NCI-H2107 treated with DMSO at 0.1 percent for 48 hours (cell line): ENCODE measurements around the gene SRPRB.

ENCODE experiments used
- DNase-seq: peaks from one replicate; lab custom pipeline; 2025; ENCODE audit not compliant: unreplicated experiment; lab: John Stamatoyannopoulos, UW

Gene SRPRB

DNA sequence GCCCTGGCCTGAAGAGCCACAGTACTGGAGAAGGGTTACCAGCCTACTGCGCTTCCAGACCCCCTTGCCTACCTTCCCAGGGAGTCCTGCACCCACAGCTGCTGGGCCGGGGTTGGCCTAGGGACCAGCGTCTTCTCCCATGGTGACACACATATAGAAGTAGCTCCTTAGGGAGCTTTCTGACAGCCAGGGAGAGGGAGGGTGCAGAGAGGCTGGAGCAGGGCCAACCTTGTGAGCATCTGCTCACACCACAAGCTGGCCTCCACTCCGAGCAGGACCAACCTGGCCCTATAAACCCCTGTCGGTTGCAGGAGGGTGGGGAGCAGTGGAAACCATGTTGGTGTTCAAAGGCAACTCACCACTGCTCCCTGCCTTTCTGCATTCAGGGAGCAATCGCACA is 35.2 kb downstream of the SRPRB start:
- no peak for DNase-seq

DNA sequence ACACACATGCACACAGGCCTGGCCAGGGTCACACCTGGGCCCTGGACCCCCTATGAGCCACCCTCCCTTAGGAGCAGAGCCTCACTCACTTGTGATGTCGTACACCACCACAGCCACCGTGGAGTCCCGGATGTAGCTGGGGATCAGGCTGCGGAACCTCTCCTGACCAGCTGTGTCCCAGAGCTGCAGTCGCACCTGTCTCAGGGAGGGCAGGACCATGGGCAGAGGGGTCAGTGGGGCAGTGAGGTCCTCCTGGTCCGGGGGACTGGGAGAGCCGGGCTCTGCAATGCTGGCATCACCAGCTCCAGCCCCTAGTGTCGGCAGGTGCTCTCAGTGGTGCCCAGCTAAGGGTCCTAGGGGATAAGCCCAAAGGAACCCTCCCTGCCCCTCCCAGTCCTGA is 35.6 kb downstream of the SRPRB start:
- no peak for DNase-seq

DNA sequence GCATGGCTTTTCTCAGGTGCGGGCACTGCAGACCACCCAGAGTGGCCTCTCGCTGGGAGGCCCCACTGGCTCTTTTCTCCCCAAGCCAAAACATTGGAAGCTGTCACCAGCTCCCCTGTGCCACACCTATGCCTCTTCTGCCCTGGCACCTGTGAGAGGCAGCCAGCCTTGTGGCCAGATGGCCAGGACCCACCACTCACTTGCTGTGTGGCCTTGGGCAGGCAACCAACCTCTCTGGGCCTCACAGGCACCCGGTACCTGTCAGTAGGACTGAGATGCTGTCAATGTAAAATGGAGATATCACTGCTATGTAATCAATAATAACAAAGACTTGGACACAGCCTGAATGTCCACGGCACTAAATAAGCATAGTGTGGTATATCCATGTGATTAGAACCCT is 36.5 kb downstream of the SRPRB start:
- DNase-seq: no peak

DNA sequence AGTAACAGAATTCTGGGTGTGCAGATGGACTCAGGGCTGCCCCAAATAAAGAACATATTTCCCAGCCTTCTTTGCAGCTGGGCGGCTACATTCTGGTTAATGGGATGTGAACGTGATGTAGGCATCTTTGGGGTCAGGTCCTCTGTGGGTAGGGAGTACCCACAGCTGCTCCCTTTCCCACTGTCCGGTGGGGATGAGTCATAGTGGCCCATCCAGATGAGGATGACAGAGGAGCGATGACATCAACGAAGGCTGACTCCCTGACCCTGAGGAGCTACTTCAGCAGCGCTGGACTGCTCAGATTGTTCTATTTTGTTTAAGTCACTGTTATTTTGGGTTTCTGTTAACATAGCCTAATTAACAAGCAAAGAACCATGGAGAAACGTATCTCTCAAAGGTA is 38.0 kb downstream of the SRPRB start:
- DNase-seq: no peak

DNA sequence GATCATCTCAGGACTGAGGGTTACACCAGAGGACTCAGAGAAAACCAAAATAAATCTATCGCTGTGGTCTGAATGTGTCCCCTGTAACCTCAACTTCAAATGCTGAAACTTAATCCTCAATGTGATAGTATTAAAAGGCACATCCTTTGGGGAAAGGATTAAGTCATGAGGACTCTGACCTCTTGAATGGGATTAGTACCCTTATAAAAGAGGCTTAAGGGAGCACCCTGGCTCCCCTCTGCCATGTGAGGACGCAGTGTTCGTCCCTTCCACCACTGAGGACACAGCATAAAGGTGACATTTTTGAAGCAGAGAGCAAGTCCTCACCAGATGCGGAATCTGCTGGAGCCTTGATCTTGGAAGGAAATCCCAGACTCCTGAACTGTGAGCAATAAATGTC is 39.5 kb downstream of the SRPRB start:
- no peak for DNase-seq

DNA sequence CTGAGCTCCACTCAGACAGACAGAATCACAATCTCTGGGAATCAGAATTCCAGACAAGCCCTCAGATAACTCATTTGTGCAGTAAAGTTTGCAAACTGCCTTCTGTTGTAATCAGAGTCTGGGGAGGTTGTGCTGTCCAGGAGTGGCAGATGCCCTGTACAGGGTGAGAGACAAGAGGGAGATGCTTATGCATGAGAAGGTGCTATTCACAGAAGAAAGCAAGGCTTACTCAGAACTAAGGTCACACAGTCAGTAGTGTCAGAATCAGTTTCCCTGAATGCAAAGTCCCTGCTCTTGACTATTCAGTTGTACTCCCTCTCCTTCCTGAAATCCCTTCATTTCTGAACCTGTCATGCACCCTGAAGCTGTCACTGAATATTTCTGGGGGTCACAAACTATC is 43.7 kb downstream of the SRPRB start:
- DNase-seq: no peak

DNA sequence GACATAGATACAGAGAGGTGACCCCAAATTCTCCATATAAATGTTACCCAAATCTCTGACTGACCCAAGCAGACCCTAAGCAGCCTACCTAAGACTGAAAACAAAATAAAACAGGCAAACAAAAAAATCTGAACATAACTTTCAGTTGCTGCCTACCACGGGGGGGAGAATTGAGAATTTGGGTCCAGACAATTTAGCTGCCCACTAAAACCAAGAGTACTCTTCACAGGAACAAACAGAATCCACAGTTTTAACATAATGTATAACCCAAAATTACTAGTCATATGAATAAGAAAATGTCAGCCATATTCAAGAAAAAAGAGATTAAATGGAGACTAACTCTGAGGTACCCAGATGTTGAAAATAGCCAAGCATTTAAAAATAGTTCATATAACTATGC is 44.4 kb downstream of the SRPRB start:
- DNase-seq: no peak

DNA sequence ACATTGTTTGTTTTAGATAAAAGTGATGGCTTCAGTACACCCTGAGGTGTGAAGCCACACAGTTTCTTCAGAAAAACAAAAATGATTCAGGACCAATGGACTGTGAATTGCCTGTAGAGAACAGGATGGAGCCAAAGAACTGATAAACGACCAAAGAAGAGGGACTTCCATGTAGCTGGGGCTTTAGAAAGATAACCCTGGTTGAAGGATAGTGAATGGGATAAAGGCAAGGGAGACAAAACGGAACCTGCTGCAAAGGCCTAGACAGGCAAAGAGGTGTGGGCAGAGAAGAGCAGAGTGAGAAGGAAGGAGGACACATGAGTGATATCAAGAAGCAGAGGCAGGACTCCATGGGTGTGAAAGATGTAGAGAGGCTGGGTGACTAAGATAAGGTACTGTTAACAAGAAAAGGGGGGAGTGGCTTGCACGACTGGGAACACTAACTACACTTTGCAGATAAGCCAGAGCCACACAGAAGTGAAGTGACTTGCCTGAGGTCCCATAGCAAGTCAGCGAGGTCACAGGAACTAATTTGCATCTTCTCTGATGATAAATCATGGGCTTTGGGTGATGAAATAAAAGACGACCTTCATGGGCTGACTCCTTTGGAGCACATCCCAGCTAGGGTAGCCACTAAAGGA is 45.8 kb downstream of the SRPRB start:
- DNase-seq: no peak

DNA sequence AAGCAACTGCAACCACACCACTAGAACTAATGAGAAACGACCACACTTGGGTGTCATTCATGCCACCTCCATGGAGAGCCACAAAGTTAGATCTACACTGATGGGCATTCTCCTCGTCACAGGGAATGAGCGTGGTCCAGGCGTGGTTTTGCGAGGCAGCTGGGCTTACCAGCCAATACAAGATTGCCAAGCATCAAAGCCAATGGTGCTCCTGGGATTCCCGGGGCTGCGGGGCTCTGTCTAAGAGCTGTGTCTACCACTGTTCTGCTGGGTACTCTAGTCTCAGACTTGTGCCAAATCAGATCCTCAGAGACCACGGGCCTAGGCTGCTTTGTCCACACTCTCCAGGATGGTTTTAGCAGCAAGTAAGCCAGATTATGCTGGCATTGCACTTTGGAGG is 46.3 kb downstream of the SRPRB start:
- DNase-seq: no peak

DNA sequence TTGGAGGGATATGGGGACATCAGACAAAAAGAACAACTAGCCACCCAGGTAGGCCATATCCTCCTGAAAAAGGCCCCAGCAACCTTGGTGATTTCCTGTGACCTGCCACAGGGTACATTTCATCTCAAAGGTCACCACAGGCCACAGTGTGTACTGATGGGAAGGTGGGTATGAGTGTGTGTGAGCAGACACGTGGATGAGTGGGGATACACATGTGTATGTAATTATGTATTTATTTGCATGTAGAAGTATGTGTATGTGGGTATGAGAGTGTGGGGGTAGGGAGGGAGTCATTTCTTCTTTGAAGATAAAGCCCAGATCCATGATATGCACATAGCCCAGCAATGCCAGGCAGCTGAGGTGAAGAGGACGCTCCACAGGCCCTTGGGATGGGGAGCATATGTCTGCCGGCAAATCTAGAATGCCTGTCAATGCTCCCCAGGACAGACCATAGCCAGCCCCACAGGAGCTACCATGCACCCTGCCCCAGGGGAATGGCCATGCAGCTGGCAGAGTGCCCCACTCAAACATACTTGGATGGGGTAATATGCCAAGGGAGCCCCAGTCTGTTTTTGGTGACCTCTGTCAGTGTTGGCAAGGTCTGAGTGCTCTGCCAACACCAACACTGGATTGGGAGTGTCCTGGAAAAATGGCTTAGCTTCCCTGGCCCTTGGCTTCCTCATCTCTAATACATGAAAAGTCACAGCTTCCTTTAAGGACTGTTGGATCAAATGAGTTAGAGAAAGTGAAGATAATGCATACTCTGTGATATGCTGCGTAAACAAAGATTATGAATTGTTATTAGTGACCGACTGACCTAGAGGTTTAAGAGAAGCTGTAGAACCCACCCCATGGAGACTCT is 47.7 kb downstream of the SRPRB start:
- DNase-seq: no peak

DNA sequence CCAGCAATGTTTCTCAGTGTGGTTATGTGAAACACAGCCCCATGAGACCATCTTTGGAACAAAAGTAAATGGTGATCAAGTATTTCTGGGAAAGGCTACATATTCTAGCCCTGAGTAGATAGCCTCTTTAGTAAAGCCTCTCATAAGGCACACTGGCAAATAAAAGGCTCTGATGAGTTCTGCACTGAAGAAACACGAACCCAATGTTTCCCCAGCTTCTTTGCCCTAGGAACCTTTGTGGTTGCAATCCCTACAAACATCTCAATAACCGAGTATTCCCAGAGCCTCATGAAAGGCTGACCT is 48.3 kb downstream of the SRPRB start:
- DNase-seq: no peak

DNA sequence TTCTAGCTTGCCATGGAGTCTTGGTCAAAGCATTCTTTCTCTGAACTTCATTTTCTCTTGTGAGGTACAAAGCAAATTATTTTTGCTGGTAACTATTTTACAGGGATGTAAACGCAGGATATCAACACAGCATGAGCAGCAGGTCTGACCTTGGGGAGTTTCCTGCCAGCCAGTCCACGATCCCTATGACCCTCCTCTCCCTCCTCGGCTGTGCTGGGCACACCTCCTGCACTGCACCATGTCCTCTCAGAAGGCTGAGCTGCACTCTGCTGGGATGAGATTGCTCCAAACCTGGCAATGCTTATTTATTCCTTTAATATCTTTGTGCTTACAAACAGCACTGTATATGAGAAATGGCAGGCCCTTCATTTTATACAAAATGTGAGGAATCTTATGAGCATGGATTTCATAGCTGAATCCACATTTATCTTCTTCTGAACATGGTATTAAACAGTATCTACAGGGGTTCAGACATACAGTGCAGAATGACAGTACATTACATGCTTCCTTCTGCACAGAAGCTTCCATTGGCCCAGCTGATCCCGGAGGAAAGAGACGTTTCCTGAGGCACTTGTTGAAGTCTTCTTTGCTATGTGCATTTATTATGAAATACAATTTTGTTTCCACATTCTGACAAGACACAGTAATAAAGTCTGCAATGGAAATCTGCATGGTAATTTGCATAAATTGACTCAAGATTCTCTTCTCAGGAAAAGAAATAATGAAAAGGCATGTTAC is 48.8 kb downstream of the SRPRB start:
- DNase-seq: no peak

DNA sequence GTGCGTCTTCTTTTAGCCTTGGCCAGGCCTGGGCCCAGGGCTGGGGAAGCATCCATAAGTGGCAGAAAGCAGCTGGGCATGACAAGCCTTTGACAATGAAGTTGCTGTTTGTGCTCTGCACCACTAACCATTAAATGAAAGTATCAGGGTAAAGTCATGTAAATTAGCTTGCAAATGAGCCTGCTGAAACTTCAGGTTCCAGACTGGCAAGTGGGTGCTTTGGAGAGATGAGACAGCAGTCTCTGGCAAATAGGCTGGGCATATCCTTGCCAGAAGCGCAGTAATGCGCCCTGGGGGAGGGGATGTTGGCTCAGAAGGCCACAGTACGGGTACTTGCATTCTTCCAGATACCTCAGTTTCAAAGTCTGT is 49.4 kb downstream of the SRPRB start:
- DNase-seq: no peak

DNA sequence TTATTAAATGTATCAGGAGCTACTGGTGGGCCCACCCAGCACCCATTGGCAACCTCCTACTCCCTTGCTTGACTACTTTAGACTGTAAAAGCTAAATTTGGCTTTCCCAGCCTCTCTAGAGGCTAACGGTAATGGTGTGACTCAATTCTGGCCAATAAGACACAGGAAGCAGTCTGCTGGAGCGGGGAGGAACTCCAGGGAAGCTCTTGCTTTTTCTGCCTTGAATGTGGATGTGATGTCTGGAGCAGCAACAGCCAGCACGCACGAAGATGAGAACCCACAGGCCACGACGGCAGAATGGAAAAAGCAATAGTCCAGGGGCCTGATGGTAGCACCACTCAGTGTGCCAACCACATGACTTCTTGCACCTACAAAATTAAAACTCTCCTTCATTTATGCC is 50.2 kb downstream of the SRPRB start:
- no peak for DNase-seq

DNA sequence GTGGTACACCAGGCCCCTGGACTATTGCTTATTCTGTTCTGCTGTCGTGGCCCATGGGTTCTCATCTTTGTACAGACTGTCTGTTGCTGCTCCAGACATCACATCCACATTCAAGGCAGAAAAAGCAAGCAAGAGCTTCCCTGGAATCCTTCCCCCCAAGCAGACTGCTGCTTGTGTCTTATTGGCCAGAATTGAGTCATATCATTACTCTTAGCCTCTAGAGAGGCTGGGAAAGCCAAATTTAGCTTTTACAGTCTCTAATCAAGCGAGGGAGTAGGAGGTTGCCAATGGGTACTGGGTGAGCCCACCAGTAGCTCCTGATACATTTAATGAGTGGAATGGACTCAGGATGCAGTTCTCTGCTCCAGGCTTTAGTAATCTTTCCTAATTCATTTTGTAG is 50.7 kb downstream of the SRPRB start:
- DNase-seq: no peak

DNA sequence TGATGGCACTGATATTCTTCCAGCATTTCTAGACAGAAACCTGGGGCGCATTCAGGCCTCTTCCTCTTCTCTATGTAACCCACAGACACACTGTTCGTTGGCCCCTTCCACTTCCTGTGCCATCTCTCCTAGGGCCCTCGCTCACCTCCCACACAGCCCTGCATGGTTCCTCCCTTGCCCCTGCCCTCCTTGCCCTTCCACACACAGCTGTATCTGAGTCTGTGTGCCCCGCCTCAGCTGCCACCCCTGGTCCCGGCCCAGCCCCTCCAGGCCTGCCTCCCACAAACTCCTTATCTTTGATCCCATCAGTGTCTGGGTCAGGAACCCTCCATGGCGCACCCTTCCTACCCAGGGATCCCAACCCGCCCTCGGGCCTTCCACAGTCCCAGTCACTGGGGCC is 52.2 kb downstream of the SRPRB start:
- DNase-seq: no peak

DNA sequence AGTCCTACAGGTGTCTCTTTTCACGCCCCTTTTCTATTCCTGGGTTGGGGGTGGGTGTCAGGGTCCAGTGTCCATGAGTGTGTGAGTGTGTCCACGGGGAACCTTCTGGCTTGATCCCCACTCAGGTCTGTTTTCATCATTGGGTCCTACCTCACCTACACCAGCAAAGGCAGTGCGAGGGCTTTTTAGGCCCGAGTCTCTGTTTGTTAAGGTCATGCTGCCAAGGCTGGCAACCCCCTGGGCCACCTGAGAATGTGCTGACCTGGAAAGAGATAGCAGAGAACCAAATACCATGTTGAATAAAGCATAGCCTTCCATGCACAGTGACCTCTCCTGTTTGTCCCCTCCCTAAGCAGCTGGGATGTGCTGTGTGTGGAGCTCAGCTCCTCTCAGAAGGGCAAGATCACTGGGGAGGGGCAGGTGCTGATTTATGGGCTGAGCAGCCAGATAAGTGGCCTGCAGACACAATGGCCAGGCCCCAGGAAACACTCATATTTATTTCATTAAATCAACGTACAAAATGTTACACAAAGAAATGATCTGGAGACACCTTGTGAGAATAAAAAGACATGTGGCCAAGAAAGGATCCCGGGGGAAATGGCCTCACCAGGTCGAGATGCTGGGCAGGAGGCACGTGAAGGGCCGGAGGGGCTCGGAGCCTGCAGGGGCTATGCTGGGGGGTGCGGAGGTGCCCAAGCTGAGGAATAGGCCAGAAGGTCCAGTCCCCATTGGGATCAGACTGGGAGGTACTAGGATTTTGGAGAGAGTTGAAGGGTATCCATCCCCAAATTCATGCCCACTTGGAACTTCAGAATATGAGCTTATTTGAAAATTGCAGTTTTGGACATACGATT is 54.0 kb downstream of the SRPRB start:
- DNase-seq: no peak

DNA sequence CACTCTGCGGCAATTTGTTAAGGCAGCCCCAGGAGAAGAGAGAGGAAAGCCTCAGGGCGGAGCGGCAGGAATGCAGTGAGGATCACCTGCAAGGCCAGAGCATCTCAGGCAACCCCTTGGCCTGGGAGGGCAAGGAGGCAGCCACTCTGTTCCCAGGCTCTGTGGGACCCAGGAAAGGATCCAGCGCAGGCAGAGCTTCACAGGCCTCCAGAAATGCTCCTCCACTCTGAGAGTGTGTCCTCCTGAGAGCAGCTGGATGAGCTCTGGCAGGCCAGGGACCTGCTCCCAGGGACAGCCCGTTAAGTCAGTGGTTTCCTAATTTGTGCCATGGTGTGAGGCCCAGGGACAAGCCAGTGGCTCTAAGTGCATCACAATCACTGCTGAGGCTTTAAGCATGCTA is 54.9 kb downstream of the SRPRB start:
- no peak for DNase-seq

DNA sequence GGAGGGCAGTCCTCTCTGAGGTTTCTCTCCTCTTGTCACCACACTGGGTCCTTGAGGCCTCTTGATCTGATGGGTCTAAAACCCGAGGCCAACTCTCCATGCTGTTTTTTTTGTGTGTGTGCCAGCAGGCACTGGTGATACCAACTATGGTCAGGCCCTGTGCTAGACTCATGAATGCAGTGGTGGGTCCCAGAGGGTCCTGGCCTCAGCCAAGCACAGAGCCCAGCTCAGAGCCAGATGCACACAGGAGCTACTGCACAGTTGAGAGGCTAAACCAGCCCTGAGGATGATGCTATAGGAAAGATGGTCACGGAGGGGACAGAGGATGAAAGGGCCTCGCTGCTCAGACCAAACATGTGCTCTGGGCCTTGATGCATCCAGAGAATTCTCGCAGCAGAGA is 56.5 kb downstream of the SRPRB start:
- DNase-seq: no peak

DNA sequence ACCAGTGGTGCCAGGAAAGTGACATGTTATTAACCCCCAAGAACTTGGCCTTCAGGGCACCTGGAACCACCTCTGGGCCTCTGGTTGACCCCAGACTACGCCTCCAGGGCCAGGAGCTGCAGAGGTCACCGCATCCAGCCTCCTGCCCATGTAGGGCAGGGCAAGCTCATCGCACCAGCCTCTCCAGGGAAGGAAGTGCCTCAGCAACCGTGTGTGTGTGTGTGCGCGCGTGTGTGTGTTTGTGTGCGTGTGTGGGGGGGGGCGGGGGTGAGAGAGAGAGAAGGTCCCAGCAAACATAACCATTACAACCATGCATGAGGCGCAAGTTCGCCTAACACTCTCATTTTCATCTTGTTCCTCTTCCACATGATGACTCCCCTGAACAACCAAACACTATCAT is 58.3 kb downstream of the SRPRB start:
- DNase-seq: no peak

DNA sequence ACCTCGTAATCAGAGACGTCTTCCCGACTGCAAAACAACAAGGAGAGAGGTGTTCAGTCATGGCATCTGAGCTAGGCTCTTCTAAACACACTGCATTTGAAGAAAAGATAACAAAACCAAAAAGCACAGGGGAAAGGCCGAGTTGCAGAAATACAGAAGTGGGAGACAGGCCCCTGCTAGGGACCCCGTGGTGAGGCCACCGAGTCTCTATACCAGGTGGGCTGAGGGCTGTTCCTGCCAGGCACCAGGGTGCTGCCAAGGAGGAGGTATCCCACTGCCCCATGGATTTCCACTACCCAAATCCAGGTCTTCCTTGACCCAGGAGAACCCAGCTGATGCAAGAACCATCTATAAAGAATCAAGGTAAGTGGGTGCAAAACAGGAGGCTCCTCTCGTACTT is 59.0 kb downstream of the SRPRB start:
- DNase-seq: no peak
